IMR-90 (cell line): ENCODE results near the gene MS4A10. TPM values are rescaled to one million over a fixed set of nuclear protein-coding genes. Genes with fewer than 3 reads are reported as not detected.

Source experiments
- ATAC-seq: fragments of 200-7000 bp; cut with Tn5 transposase; 2 replicates; pipeline ENCODE4 v1.9.1; 2020; ENCODE audit warnings: low read depth, mild to moderate bottlenecking, moderate library complexity
- BruUV-seq: library from RNA; stranded (reverse); fragments of 400-500 nt; replicated peaks from 2 replicates; lab custom pipeline; 2021; lab: Mats Ljungman, UMichigan
- CTCF ChIA-PET: fragments of 300-600 bp; formaldehyde crosslinking; extraction: SDS; loops from one replicate; lab custom pipeline; 2021; ENCODE audit warnings: antibody characterized with exemption; lab: Yijun Ruan, JAX
- POLR2A ChIA-PET: fragments of 300-600 bp; sonication (Branson Sonifier 250); formaldehyde crosslinking; loops from one replicate; lab custom pipeline; 2022; ENCODE audit warnings: antibody characterized with exemption; ENCODE audit not compliant: unreplicated experiment; lab: Charles Lee
- DNase-seq: peaks from one replicate; pipeline ENCODE4 v3.0.0; 2013
- H2AFZ ChIP-seq: replicated peaks from 2 replicates; pipeline ENCODE3; 2013; ENCODE audit warnings: low read length, mild to moderate bottlenecking; ENCODE audit not compliant: poor library complexity
- H2AK5ac ChIP-seq: 2 replicates; pipeline ENCODE4 v1.6.1; 2013; ENCODE audit warnings: low read depth, low read length, inconsistent platforms
- H2AK9ac ChIP-seq: replicated peaks from 2 replicates; pipeline ENCODE3; 2013; ENCODE audit warnings: mild to moderate bottlenecking, low read depth, low read length, moderate library complexity; ENCODE audit not compliant: poor library complexity
- H2BK120ac ChIP-seq: 2 replicates; pipeline ENCODE4 v1.6.1; 2013; ENCODE audit warnings: low read depth, low read length, inconsistent platforms
- H2BK15ac ChIP-seq: 3 replicates; pipeline ENCODE4 v1.6.1; 2013; ENCODE audit warnings: low read depth, low read length, inconsistent platforms
- H2BK20ac ChIP-seq: 2 replicates; pipeline ENCODE4 v1.6.1; 2013; ENCODE audit warnings: low read depth, mild to moderate bottlenecking, inconsistent platforms, low read length, moderate library complexity
- H2BK5ac ChIP-seq: 2 replicates; pipeline ENCODE4 v1.6.1; 2013; ENCODE audit warnings: mild to moderate bottlenecking, low read depth, low read length, inconsistent platforms; ENCODE audit not compliant: poor library complexity, severe bottlenecking
- H3K14ac ChIP-seq: replicated peaks from 2 replicates; pipeline ENCODE4 v1.6.1; 2013; ENCODE audit warnings: low read depth, low read length, inconsistent platforms
- H3K18ac ChIP-seq: 2 replicates; pipeline ENCODE4 v1.6.1; 2013; ENCODE audit warnings: low read depth, low read length, control low read depth
- H3K23ac ChIP-seq: 2 replicates; pipeline ENCODE4 v1.6.1; 2013; ENCODE audit warnings: low read depth, low read length, inconsistent platforms
- H3K27ac ChIP-seq: 2 replicates; pipeline ENCODE4 v1.5.1; 2013; ENCODE audit warnings: mild to moderate bottlenecking, control low read depth, low read length; ENCODE audit not compliant: insufficient read depth
- H3K27me3 ChIP-seq: 2 replicates; pipeline ENCODE4 v1.6.1; 2013; ENCODE audit warnings: low read length; ENCODE audit not compliant: control insufficient read depth, insufficient read depth
- H3K36me3 ChIP-seq: 2 replicates; pipeline ENCODE4 v1.6.1; 2013; ENCODE audit warnings: low read length, mixed read lengths; ENCODE audit not compliant: control insufficient read depth, insufficient read depth
- H3K4ac ChIP-seq: 2 replicates; pipeline ENCODE4 v1.6.1; 2013; ENCODE audit warnings: low read depth, low read length, inconsistent platforms
- H3K4me1 ChIP-seq: 2 replicates; pipeline ENCODE4 v1.6.1; 2013; ENCODE audit warnings: low read length, mixed read lengths; ENCODE audit not compliant: control insufficient read depth, insufficient read depth
- H3K4me2 ChIP-seq: 2 replicates; pipeline ENCODE4 v1.6.1; 2013; ENCODE audit warnings: low read depth, mild to moderate bottlenecking, control low read depth, low read length, moderate library complexity
- H3K4me3 ChIP-seq: 2 replicates; pipeline ENCODE4 v1.5.1; 2013; ENCODE audit warnings: low read depth, mild to moderate bottlenecking, control low read depth, low read length, moderate library complexity; ENCODE audit not compliant: insufficient read depth
- H3K56ac ChIP-seq: 2 replicates; pipeline ENCODE4 v1.6.1; 2013; ENCODE audit warnings: low read length, inconsistent platforms; ENCODE audit not compliant: insufficient read depth; ENCODE audit errors: extremely low read depth
- H3K79me1 ChIP-seq, 2 experiments: 2 replicates each; pipeline ENCODE4 v1.6.1; 2013; ENCODE audit warnings: low read length in 2 of 2, inconsistent platforms in 1 of 2, low read depth in 1 of 2
- H3K9ac ChIP-seq: 2 replicates; pipeline ENCODE4 v1.6.1; 2013; ENCODE audit warnings: low read depth, low read length, control low read depth
- H3K9me1 ChIP-seq: 2 replicates; pipeline ENCODE4 v1.6.1; 2013; ENCODE audit warnings: low read length, inconsistent platforms; ENCODE audit not compliant: insufficient read depth
- H3K9me3 ChIP-seq: 2 replicates; pipeline ENCODE4 v1.6.1; 2013; ENCODE audit warnings: low read length; ENCODE audit not compliant: control insufficient read depth, insufficient read depth
- H4K20me1 ChIP-seq: 2 replicates; pipeline ENCODE4 v1.6.1; 2013; ENCODE audit warnings: low read length, inconsistent platforms; ENCODE audit not compliant: insufficient read depth
- H4K5ac ChIP-seq: 2 replicates; pipeline ENCODE4 v1.6.1; 2013; ENCODE audit warnings: mild to moderate bottlenecking, low read depth, low read length, control low read depth
- H4K8ac ChIP-seq, 2 experiments: 2 replicates each; pipeline ENCODE4 v1.6.1; 2013; ENCODE audit warnings: low read depth in 2 of 2, low read length in 2 of 2, control low read depth in 1 of 2, inconsistent platforms in 1 of 2
- H4K91ac ChIP-seq: 2 replicates; pipeline ENCODE4 v1.6.1; 2013; ENCODE audit warnings: low read depth, low read length, inconsistent platforms; ENCODE audit not compliant: insufficient read depth
- BHLHE40 ChIP-seq: fragments of 150-350 bp; IDR thresholded peaks from 2 replicates; pipeline ENCODE4 v1.6.1; 2016; ENCODE audit warnings: mild to moderate bottlenecking, low read depth, low read length
- CEBPB ChIP-seq: IDR thresholded peaks from 2 replicates; pipeline ENCODE4 v1.6.1; 2012; ENCODE audit warnings: low read depth, low read length, improper control_type of control experiment
- MAFK ChIP-seq: IDR thresholded peaks from 2 replicates; pipeline ENCODE4 v1.6.1; 2012; ENCODE audit warnings: low read depth, low read length, improper control_type of control experiment
- MXI1 ChIP-seq: IDR thresholded peaks from 2 replicates; pipeline ENCODE4 v1.6.1; 2012; ENCODE audit warnings: low read depth, mild to moderate bottlenecking, low read length, moderate library complexity, borderline replicate concordance
- RFX5 ChIP-seq: IDR thresholded peaks from 2 replicates; pipeline ENCODE4 v1.8.0; 2012; ENCODE audit warnings: low read depth, mild to moderate bottlenecking, low read length, moderate library complexity
- WGBS, 2 experiments: methylation state at CpG; one replicate each; pipeline versions ENCODE4 v1.1.5 to v1.1.7; 2013; ENCODE audit warnings: missing lambda C conversion rate in 2 of 2; ENCODE audit not compliant: insufficient read length in 1 of 2; ENCODE audit errors: extremely low coverage in 2 of 2; 5-methylcytosine and 5-hydroxymethylcytosine counted together
- dilution Hi-C: fragments of 300-500 bp; cut with HindIII; formaldehyde crosslinking; loops from one replicate; pipeline ENCODE4 v1.14.3; 2018; ENCODE audit warnings: low sequenced_read_pairs; ENCODE audit not compliant: unreplicated experiment
- in situ Hi-C: fragments of 300-500 bp; cut with MboI; formaldehyde crosslinking; loops from 3 replicates; pipeline ENCODE4 v1.14.3; 2019; ENCODE audit warnings: low sequenced_read_pairs, inconsistent platforms, mixed read lengths
- intact Hi-C: fragments of 100-400 bp; cut with micrococcal nuclease; formaldehyde crosslinking; loops from 2 replicates; pipeline ENCODE4 v1.10.0; 2022
- polyA plus RNA-seq, 3 experiments: library from polyadenylated mRNA; depleted of rRNA; stranded (reverse); fragments of >200 nt; gene quantifications; 2 replicates each; pipeline ENCODE4 v1.2.3, GENCODE V29; 2012; ENCODE audit warnings: low replicate concordance in 1 of 3
- total RNA-seq: library from RNA; depleted of rRNA; stranded (reverse); fragments of >200 nt; gene quantifications from 2 replicates; pipeline ENCODE4 v1.2.3, GENCODE V29; 2012

MS4A10 gene
- total and polyA plus RNA-seq, 2 of the 4 experiments (the other 2 are of a cell fraction), result not detected

GRCh38 chr11:60840470-60841430 lies 55.6 kb downstream of the MS4A10 start:
- peak overlapping the region; percentile 80 for H2BK120ac ChIP-seq
- peaks cover 15 to 43% of the 10 kb centered on the region in 2 experiments; a peak in 3 of 4 replicates for H3K79me1 ChIP-seq
- intact Hi-C loops (no loop called here), dilution Hi-C loops (no loop called here), in situ Hi-C loops (no loop called here)
- H3K9me3 ChIP-seq, result no peaks in the 10 kb centered on the region
- H4K8ac ChIP-seq, result peak overlapping the region; percentile 82 to 95
- CTCF ChIA-PET, result interaction anchor here (0.6 to 1.9 kb wide), 4 partner anchors 9 to 59 kb away, joined by 3 to 9 read pairs (median 3); no protein-coding TSS in a partner anchor
- peak overlapping the region; percentile 71 for H2AK5ac ChIP-seq
- H3K14ac ChIP-seq, result peak overlapping the region; percentile 53; the same call in 1 of the 2 replicates
- H4K5ac ChIP-seq, result peak overlapping the region; percentile 90
- H2BK5ac ChIP-seq, result peak overlapping the region; percentile 68
- peaks cover 25% of the 10 kb centered on the region for H3K4me1 ChIP-seq
- no TSS peak for BruUV-seq
- H2BK20ac ChIP-seq, result peak overlapping the region; percentile 28; the same call in 1 of the 2 replicates
- WGBS, 2 experiments, result no CpG with 5 or more reads among the region's 14 CpGs
- peak overlapping the region; percentile 70 for H2AFZ ChIP-seq
- no peak overlapping the region for H3K9ac ChIP-seq
- H2BK15ac ChIP-seq, result peak overlapping the region; percentile 31; the same call in 1 of the 3 replicates
- peaks cover 8% of the 10 kb centered on the region for H3K9me1 ChIP-seq
- H4K20me1 ChIP-seq, result 0 out of 2 replicates have a peak, but pooled peaks cover 12% of the 10 kb centered on the region
- H3K4me2 ChIP-seq, result peak overlapping the region; percentile 75
- peak overlapping the region; percentile 64 for H3K27ac ChIP-seq
- DNase-seq (peak; percentile 94), ATAC-seq (peak; percentile 33)
- peak overlapping the region; percentile 77 for H3K4ac ChIP-seq
- H2AK9ac ChIP-seq, result peak overlapping the region; percentile 42
- peak overlapping the region; percentile 83 for H3K18ac ChIP-seq
- peak; percentile 79 for TF ChIP-seq MAFK
- TF ChIP-seq RFX5, result no peak
- no peak for TF ChIP-seq MXI1
- TF ChIP-seq BHLHE40, result no peak
- peak; percentile 78 for TF ChIP-seq CEBPB
- peaks cover 2% of the 10 kb centered on the region for H3K36me3 ChIP-seq
- no peak overlapping the region for H3K4me3 ChIP-seq
- H3K27me3 ChIP-seq, result peaks cover 10% of the 10 kb centered on the region
- POLR2A ChIA-PET, result no interaction called here
- H4K91ac ChIP-seq, result peak overlapping the region; percentile 63
- H3K23ac ChIP-seq, result no peak overlapping the region
- no peak overlapping the region for H3K56ac ChIP-seq
